ENCODE data around the gene SLC4A9. TPM values are rescaled to one million over a fixed set of nuclear protein-coding genes. Genes with fewer than 3 reads are reported as not detected.

Gene SLC4A9
- total RNA-seq, 4 donors from 2014 or later, result 0.12 TPM; not detected in 3

DNA sequence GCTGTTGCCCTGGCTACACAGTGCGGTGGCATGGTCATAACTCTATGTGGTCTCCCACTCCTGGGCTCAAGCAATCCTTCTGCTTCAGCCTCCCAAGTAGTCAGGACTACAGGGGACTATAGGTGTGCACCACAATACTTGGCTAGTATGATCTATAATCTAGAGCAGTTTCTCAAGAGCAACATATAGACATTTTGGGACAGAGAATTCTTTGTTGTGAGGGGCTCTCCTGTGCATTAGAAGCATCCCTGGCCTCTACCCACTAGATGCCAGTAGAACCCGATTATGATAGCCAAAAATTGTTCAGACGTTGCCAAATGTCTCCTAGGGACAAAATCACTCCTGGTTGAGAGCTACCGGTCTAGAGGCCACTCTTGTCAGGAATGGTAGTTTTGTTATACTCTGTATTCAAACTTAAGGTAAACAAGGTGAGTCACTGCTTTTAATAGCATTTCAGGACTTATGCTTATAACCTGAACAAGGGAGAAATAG lies 48.8 kb downstream of the SLC4A9 start:
- intact Hi-C loops (cut with DNase I; ENCODE audit: low total_unique reads), result no loop called here
- Histone ChIP-seq H3K4me3 (no peak overlapping the region), H3K27me3 (no peaks in the 10 kb centered on the region), H3K9me3 (no peaks in the 10 kb centered on the region), H3K36me3 (no peaks in the 10 kb centered on the region), H3K4me1 (peaks cover 4 to 12% of the 10 kb centered on the region in 2 donors), H3K27ac (no peak overlapping the region)
- TF ChIP-seq, protein P1, sequence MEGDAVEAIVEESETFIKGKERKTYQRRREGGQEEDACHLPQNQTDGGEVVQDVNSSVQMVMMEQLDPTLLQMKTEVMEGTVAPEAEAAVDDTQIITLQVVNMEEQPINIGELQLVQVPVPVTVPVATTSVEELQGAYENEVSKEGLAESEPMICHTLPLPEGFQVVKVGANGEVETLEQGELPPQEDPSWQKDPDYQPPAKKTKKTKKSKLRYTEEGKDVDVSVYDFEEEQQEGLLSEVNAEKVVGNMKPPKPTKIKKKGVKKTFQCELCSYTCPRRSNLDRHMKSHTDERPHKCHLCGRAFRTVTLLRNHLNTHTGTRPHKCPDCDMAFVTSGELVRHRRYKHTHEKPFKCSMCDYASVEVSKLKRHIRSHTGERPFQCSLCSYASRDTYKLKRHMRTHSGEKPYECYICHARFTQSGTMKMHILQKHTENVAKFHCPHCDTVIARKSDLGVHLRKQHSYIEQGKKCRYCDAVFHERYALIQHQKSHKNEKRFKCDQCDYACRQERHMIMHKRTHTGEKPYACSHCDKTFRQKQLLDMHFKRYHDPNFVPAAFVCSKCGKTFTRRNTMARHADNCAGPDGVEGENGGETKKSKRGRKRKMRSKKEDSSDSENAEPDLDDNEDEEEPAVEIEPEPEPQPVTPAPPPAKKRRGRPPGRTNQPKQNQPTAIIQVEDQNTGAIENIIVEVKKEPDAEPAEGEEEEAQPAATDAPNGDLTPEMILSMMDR (IDR thresholded peaks at IDR 0.05), result no peak
- no peak for TF ChIP-seq POLR2A (IDR thresholded peaks at IDR 0.05)
- no peak for DNase-seq

DNA sequence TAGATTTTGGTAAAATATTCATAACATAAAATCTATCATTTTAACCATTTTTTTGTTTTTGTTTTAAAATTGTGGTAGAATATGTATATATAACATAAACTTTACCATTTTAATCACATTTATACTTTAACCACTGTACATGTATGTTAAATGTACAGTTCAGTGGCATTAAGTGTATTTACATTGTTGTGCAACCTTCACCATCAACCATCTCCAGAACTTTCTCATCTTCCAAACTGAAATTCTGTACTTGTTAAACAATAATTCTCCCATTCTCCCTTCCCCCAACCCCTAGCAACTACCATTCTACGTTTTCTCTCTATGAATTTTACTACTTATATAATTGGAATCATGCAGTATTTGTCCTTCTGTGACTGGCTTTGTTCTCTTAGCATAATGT lies 53.2 kb downstream of the SLC4A9 start:
- H3K4me1 ChIP-seq, result no peaks in the 10 kb centered on the region

DNA sequence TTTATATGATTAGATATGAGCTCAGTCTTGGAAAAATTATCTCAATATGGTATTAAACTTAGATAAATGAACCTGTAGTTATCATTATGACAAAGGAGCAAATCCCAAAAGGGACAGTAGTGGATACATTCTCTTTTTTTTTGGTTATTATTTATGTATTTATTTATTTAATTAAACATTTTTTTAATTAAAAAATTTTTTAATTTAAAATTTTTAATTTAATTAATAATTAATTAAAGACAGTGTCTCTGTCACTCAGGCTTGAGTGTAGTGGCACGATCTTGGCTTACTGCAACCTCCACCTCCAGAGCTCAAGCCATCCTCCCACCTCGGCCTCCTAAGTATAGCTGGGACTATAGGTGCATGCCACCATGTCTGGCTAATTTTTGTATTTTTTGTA lies 57.2 kb downstream of the SLC4A9 start:
- no peaks in the 10 kb centered on the region for H3K36me3 ChIP-seq
- H3K27me3 ChIP-seq, result no peaks in the 10 kb centered on the region
- no peak overlapping the region for H3K27ac ChIP-seq
- DNase-seq, result no peak
- no peaks in the 10 kb centered on the region for H3K9me3 ChIP-seq
- intact Hi-C loops (cut with DNase I; ENCODE audit: low total_unique reads), result no loop called here
- H3K4me3 ChIP-seq, result no peak overlapping the region
- H3K4me1 ChIP-seq, result peaks cover 0 to 4% of the 10 kb centered on the region in 2 donors
- TF ChIP-seq, protein P1 (IDR thresholded peaks at IDR 0.05), result no peak
- TF ChIP-seq POLR2A (IDR thresholded peaks at IDR 0.05), result no peak

More for the DNA sequence above, 53.2 kb downstream of the SLC4A9 start:
- no peaks in the 10 kb centered on the region for H3K9me3 ChIP-seq
- intact Hi-C loops (cut with DNase I; ENCODE audit: low total_unique reads), result no loop called here
- no peak overlapping the region for H3K27ac ChIP-seq
- no peak for TF ChIP-seq POLR2A (IDR thresholded peaks at IDR 0.05)
- TF ChIP-seq, protein P1 (IDR thresholded peaks at IDR 0.05), result no peak
- no peak overlapping the region for H3K4me3 ChIP-seq
- no peak for DNase-seq
- no peaks in the 10 kb centered on the region for H3K36me3 ChIP-seq
- no peaks in the 10 kb centered on the region for H3K27me3 ChIP-seq

DNA sequence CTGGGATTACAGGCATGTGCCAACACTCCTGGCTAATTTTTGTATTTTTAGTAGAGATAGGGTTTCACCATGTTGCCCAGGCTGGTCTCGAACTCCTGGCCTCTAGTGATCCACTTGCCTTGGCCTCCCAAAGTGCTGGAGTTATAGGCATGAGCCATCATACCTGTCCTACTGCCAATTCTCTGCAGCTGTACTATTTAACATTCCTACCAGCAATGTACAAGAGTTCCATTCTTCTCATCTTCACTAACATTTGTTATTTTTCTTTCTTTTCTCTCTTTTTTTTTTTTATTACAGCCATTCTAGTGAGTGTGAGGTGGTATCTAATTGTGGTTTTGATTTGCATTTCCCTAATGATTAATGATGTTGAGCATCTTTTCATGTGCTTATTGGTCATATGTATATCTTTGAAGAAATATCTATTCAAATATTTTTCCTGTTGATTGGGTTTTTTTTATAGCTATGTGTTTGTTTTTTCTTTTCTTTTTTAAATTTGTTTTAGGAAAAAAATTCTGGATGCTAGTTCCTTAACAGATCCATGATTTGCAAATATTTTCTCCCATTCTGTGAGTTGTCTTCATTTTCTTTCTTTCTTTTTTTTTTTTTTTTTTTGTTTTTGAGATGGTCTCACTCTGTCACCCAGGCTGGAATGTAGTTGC lies 59.0 kb downstream of the SLC4A9 start:
- intact Hi-C loops (cut with DNase I; ENCODE audit: low total_unique reads), result no loop called here

DNA sequence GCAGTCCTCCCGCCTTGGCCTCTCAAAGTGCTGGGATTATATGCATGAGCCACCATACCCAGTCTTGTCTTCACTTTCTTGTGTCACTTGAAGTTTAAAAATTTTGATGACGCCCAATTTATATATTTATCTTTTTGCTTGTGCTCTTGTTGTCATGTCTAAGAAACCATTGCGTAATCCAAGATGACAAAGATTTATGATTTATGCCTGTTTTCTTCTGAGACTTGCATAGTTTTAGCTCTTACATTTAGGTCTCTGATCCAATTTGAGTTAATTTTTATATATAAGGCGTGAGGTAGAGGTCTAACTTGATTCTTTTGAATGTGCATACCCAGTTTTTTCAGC lies 60.2 kb downstream of the SLC4A9 start:
- intact Hi-C loops (cut with DNase I; ENCODE audit: low total_unique reads), result no loop called here
- no peak for DNase-seq
- H3K4me1 ChIP-seq, result peaks cover 0 to 9% of the 10 kb centered on the region in 2 donors
- no peaks in the 10 kb centered on the region for H3K27me3 ChIP-seq
- TF ChIP-seq, protein P1 (IDR thresholded peaks at IDR 0.05), result no peak
- no peaks in the 10 kb centered on the region for H3K9me3 ChIP-seq
- H3K27ac ChIP-seq, result no peak overlapping the region
- no peaks in the 10 kb centered on the region for H3K36me3 ChIP-seq
- no peak overlapping the region for H3K4me3 ChIP-seq

More for the DNA sequence above, 59.0 kb downstream of the SLC4A9 start:
- Histone ChIP-seq H3K27ac (no peak overlapping the region), H3K36me3 (no peaks in the 10 kb centered on the region), H3K4me1 (peaks cover 0 to 9% of the 10 kb centered on the region in 2 donors), H3K27me3 (no peaks in the 10 kb centered on the region), H3K4me3 (no peak overlapping the region), H3K9me3 (no peaks in the 10 kb centered on the region)
- no peak for TF ChIP-seq POLR2A (IDR thresholded peaks at IDR 0.05)
- TF ChIP-seq, protein P1 (IDR thresholded peaks at IDR 0.05), result no peak
- DNase-seq, result no peak
